HG02973 (cell line): ENCODE data around the gene GPR45.

Source experiments
- ATAC-seq: cut with Tn5 transposase; IDR thresholded peaks from one replicate; pipeline ENCODE4 v1.9.1; 2021; ENCODE audit warnings: moderate library complexity; ENCODE audit not compliant: unreplicated experiment

Gene GPR45

DNA sequence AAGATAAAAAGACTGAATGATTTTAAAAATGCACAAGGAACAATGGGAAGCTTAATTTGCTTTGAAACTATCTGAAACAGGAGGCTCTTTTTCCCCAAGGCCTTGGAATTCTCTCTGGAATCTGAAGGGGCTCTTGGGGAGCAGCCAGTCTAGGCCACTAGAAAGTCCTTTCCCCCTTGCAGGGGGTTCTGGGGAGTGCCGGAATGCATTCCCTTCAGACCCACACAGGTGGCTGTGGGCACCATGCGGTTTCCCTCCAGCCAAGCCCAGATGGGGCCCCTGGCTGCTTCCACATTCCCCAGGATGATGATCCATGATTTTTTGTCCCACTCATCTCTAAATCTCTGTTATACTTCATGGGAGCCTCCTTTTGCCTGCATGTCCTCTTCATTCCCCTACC is 10.7 kb downstream of the GPR45 start:
- ATAC-seq: no peak

DNA sequence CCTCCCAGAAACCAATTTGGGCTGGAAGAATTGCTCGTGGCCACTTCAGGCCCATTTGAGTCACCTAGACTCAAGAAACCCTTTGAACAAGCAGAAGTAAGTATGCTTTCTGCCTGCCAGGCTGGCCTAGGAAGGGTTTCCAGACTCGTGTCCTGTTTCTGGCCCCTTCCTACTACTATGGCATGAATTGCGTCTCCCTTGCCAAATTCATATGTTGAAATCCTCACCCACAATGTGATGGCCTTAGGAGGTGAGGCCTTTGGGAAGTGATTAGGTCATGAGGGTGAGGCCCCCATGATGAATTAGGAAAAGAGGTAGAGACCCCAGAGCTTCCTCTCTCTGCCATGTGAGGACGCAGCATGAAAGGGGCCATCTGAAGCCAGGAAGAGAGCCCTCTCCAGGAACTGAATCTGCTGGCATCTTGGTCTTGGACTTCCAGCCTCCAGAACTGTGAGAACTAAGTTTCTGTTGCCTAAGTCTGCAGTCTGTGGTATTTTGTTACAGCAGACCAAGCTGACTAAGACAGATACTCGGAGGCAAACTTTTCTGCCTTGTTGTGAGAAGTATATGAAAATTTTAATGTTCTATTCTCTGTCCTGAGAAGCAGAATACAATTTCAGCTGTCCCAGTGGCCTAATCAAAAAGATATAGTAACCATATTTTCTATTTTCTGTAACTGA is 13.1 kb downstream of the GPR45 start:
- no peak for ATAC-seq

DNA sequence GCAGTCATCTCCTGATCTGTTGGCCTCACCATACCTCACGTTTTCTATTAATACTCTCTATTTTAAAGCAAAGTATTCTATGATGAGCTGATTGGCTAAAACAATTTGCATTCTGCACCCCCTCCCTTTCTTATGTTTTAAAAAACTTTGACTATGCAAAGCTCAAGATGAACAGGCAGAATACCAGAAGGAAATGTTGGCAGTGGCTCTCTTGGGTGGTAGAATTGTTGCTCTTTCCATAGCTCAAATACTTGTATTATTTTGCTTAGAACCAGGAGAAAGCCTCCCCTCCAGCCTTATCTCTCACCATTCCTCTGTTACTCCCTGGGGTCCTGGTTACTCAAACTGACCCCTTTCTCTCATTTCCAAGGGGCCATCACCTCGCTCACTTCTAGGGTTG is 14.4 kb downstream of the GPR45 start:
- ATAC-seq: no peak

DNA sequence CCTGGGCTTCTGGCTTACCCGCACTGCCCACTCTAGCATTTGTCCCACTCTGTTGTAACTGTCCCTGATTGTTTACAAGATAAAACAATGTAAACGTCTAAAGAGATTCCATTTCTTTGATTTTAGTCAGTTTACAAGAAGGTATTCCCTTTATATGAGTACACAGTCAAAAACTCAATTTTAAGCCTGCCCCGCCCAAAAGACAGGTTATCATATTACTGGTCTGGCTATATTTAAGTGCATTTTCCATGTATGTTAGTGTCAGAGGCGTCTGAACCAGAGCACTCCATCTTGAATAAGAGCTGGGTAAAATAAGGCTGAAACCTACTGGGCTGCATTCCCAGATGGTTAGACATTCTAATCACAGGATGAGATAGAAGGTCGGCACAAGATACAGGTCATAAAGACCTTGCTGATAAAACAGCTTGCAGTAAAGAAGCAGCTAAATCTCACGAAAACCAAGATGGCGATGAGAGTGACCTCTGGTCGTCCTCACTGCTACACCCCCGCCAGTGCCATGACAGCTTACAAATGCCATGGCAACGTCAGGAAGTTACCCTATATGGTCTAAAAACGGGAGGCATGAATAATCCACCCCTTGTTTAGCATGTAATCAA is 15.0 kb downstream of the GPR45 start:
- no peak for ATAC-seq

DNA sequence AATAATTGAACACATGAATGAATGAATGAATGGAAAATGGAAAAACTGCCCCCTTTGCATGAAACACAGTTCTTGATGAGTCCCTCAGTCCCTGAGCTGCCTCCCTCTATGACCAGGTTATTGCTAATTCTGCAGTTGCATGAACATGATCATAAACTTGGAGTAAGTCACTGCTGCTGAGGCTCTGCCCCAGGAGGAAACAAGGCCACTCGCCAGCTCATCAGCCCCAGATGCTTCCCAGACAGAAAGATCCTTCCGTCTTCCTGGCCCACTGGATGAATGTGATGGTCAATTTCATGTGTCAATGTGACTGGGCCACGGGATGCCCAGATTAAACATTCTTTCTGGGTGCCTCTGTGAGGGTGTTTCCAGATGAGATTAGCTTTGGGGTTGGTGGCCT is 16.4 kb downstream of the GPR45 start:
- ATAC-seq: no peak

DNA sequence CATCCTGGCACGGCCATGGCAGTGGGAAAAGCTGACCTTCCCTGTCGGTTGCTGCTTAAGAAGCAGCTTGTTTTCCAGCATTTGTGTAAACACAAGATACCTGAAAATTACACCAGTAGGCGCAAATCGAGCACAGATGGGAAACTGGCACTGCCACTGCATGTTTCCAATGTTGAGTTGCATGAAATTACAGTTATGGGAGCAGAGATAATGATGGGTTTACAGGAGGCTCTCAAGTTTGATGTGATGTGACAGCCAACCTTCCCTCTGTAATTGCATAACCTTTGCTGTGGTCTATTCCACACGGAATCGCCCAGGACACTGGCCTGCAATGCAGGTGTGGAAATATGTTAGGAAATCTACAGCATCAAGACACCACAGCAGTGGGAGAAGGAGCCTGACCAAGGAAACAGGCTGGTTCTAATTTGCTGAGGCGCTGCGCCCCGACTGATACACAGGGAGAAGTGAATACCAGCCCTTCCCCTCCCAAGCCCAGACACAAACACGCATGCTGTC is 17.4 kb downstream of the GPR45 start:
- no peak for ATAC-seq

DNA sequence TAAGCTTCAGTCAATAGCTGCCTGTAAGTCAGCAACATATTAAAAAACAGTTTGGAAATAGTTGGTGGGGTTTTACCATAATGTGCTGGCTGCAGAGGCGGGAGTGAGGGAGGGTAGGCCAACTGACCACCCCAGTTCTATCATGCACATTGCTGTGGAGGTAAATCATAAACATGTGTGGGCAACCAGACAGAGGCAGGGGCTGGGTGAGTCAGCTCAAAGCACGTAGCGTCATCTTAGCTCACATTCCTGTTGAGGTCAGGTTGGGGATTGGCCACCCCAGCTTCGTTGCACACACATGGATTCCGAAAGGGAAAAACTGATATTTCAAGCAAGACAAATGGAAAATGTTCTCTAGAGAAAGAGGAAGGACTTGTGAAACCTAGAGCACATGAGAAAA is 19.5 kb downstream of the GPR45 start:
- ATAC-seq: no peak

DNA sequence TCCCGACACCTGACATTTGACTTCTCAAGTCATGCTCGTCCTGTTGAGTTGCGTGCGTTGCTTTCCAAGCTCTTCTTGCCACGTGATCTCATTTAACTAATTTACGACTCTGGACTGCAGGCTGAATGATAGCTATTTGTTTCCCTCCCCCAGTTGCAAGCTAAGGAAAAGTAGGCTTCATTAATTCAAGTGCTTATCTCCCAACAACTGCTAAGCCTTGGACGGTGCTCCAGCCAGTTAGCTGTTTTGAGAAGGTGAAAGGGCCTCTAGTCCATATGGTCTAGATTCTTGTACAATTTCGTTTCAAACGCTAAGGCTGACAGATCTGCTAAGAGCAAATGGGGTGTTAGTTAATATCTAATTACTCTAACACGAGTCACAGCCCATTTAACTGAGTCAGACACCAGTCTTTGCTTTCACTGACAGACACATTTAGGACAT is 21.1 kb downstream of the GPR45 start:
- no peak for ATAC-seq

DNA sequence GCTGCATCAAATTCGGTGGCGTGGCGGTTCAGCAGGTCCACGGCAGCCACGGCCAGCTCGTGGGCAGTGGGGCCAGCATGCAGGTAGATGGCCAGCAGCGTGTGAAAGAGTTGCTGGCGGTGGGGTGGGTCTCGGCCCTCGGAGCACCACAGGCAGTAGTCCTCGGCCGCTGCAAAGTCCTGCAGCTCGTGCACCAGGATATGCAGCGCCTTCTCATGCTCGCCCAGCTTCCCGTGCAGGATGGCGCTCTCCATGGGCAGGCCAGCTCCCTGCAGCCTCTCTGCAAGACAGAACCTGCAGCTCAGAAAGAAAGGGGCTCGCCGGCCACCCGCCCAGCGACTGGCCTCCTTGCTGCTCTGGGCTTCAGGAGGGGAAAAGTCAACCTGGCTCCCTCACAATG is 27.9 kb downstream of the GPR45 start:
- no peak for ATAC-seq

DNA sequence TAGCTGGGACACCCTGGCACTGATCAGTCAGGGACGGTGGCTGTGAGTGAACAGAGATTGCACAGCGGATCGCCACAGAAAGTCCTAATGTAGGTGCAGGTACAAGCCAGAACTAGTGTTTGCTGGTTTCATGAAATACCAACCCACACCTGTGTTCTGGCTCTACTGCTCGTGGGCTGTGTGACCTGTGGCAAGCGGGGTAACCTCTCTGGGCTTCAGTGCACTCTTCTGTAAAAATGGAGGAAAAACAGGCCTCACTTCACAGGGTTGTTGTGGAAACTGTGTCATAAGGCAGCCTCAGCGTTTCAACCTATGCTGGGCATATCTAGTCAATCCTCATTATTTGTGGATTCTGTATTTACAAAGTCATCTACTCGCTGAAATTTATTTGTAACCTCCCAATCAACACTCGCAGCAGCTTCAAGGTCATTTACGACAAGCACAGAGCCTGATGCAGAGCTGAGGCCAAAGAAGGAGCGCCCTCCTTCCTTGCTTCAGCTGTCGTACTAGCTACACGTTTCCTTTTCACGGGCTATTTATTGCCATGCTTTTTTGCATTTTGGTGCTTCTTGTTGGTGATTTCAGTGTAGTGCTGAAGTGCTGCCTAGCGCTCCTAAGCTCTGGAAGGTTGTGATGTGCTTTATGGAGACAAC is 30.0 kb downstream of the GPR45 start:
- no peak for ATAC-seq

DNA sequence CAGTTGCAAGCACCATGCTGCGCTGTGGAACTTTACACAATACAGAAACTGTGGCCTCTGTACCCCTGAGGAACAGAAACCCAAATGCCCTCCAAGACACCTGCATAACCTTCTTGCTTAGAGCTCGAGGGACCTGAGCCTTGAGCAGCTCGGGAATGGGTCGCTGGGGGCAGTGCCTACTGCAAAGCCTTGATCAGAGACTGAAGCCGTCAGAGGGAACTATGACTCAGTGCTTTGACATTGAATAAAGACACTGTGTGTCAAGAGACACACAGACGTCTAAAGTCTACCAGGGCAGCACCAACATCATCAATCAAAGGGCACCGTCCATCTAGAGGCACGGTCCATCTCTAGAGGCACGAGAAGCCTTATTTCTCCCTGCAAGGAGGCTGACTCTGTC is 30.6 kb downstream of the GPR45 start:
- ATAC-seq: no peak

DNA sequence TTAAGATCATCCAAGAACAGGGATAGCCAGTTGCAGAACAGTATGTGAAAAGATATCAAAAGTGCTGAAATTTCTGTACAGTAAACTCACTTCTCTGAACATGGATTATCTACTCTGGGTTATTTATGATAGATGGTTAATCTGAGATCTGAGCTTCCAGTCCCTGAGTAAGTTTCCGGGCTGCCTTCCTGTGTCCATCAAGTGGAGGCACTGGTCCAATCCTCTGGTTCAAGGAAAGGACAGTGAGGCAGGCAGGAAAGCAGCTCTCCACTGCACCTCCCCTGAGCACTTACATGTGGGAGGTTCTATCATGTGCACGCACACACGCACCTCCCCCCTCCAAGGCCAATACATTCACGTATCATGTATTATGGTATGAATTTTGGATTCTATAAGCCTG is 32.5 kb downstream of the GPR45 start:
- no peak for ATAC-seq

DNA sequence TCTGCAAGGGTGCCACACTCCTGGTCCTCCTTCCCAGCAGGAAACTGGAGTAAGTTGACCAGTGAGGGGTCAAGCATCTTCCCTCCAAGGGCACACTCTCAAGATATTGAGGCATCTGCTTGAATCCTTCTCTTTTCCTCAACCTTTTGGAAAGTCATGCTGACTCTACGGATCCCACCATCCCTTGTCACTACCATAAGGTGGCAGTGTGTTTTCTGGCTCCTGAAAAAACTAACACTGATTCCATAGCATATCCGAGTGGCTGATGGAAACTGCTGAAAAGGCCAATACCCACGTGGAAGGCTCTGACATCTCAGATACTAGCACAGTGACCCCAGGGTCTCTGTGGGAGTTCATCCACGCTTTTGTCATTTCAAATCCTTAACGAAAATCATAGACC is 37.1 kb downstream of the GPR45 start:
- no peak for ATAC-seq

DNA sequence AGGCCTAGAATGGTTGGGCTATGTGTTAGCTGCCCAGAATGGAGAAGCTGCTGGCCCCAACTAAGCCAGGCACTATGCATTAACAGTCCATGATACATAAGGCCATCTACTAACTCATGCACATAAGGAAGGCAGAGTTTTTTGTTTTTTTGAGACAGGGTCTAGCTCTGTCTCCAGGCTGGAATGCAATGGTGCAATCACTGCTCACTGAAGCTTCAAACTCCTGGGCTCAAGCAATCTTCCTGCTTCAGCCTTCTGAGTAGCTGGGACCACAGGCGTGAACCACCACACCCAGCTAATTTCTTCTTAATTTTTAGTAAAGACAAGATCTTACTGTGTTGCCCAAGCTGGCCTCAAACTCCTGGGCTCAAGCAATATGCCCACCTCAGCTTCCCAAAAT is 37.6 kb downstream of the GPR45 start:
- ATAC-seq: no peak

DNA sequence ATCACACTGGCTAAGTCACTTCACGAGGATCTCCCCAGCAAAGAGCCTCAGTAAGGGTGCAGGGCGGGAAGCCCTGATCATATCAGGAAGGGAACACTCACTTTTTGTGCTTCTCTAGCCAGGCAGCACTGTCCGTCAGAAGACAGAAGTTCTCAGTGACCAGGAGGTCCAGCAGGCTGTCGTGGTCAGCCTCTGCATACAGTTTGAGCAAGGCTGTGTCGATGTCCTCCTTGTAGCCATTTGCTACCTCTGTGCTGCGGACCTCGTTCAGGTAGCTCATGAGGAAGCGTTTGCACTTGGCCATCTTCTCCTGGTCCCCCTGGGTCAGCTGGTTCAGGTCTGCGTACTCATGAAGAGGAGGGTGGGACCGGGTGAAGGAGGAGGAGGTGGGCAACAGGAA is 38.7 kb downstream of the GPR45 start:
- no peak for ATAC-seq

DNA sequence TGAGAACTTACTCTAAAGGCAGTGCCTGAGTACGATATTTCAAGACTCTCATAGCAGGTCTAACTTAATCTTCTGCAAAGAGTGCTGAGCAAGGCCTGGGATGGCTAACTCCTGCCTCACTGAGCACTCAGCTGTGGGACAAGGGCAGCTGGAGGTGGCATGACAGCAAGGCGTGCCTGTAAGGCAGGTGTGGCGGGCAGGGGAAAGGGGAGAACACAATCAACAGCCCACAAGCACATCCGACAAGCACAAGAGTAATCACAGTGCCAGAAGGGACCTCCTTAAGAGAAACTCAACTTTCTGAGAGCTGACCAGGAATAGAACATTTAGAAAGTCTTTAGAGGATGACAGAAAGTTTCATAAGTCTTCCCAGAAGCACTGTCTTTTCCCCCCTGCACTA is 42.0 kb downstream of the GPR45 start:
- ATAC-seq: no peak

DNA sequence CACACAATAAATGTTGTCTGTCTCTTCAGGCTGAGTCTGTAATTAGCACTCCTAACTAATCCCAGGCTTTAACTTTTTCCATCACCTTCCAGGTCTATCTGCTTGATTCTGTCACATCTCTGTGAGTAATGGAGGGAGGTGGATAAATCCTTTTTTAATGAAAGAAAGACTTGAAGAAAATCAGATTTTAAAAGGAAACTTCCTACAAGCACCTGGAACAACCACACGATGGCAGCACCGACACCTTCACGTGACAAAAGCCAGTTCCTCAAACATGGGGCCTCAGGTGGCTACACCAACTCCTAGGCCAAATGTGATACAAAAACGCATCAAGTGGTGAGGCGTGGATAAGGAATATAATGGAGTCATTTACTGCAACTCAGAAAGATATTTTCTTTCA is 46.1 kb downstream of the GPR45 start:
- no peak for ATAC-seq

DNA sequence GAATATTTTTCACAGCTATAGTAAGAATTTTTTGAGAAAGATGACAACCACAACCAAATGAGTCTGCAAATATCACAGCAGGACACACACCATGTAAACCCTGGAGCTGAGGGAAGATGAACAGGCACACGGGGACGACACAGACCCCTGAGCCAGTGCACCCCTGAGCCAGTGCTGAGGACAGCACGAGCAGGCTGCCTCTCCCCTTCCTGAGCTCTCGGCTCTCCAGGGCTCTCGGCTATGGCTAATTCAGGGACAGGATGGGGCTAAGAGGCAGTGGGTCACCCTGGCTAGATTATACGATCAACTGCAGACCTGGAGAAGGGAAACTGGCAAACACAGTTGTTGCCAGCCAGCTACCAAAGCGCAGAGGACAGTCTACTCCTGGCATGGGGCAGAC is 46.6 kb downstream of the GPR45 start:
- no peak for ATAC-seq

DNA sequence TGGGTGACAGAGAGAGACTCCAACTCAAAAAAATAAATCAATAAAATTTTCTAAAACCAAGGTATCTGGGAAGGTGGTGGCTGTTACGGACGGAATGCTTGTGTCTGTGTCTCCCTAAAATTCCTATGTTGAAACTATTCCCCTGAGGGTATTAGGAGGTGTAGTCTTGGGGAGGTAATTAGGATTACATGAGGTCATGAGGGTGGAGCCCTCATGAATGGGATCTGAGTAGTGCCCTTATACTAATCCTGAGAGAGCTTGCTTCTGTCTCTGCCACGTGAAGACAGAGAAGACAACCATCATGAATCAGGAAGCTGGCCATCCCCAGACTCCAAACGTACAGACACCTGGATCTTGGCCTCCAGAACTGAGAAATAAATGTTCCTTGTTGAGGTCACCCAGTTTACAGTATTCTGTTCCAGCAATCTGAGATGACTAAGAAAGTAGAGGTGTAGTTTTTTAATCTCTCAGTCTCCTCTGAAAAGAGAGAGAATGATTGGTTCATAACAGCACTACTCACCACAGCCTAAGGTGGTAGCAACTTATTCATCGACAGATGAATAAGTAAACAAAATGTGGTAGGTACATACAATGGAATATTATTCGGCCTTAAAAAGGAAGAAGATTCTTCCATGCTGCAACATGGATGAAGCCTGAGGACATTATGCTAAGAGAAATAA is 49.6 kb downstream of the GPR45 start:
- ATAC-seq: no peak

DNA sequence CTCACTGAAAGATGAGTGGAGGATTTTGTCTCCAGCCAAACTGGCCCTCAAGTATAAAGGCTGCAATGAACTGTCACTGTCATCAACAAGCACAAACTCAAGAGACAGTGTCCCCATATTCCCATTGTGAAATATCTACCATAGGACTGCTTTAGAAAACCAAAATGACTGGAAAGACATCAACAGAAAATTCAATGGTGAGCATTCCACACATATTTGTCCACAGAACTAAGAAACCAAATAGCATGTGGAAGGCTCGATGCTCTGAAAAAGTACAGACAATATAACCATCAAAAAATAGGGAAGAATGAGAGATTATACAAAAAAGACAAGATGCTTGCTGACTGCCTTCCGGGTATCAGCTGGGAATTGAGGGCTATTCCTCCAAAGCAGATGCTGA is 50.4 kb downstream of the GPR45 start:
- ATAC-seq: no peak
